Muscle of leg (tissue), 11 donors: Measurements from ENCODE around the gene MDH1. TPM values are rescaled to one million over a fixed set of nuclear protein-coding genes. Genes with fewer than 3 reads are reported as not detected.

Experiments used
- DNase-seq: peaks from one replicate; pipeline ENCODE4 v3.0.0; 2013
- H3K27ac ChIP-seq: one replicate; pipeline ENCODE4 v1.5.1; 2013; ENCODE audit warnings: mild to moderate bottlenecking, low read length, control low read depth
- H3K27me3 ChIP-seq: one replicate; pipeline ENCODE4 v1.6.1; 2013; ENCODE audit warnings: low read length; ENCODE audit not compliant: control insufficient read depth, insufficient read depth
- H3K36me3 ChIP-seq: one replicate; pipeline ENCODE4 v1.6.1; 2013; ENCODE audit warnings: low read length; ENCODE audit not compliant: control insufficient read depth, insufficient read depth
- H3K4me1 ChIP-seq: one replicate; pipeline ENCODE4 v1.6.1; 2013; ENCODE audit warnings: low read length; ENCODE audit not compliant: control insufficient read depth, insufficient read depth
- H3K4me3 ChIP-seq: one replicate; pipeline ENCODE4 v1.5.1; 2013; ENCODE audit warnings: low read length, control low read depth
- H3K9me3 ChIP-seq: replicated peaks from 2 replicates; pipeline ENCODE4 v1.6.1; 2013; ENCODE audit warnings: low read depth, low read length; ENCODE audit not compliant: control insufficient read depth
- WGBS: methylation state at CpG from one replicate; pipeline ENCODE4 v1.1.5; 2013; ENCODE audit warnings: missing lambda C conversion rate; ENCODE audit not compliant: insufficient coverage; 5-methylcytosine and 5-hydroxymethylcytosine counted together
- polyA plus RNA-seq, 8 donors: library from polyadenylated mRNA; unstranded; fragments of 120-200 nt; gene quantifications; one replicate each; pipeline versions ENCODE4 v1.2.1 to v1.2.3, GENCODE V29; 2013; ENCODE audit warnings: inconsistent platforms in 1 of 8, low replicate concordance in 1 of 8; ENCODE audit not compliant: insufficient read length in 8 of 8, insufficient read depth in 1 of 8
- total RNA-seq: library from RNA; stranded (reverse); fragments of 120-200 nt; gene quantifications from one replicate; pipeline ENCODE4 v1.2.4, GENCODE V29; 2013

The MDH1 gene
- total and polyA plus RNA-seq, 9 donors: 268 to 421 (median 326) TPM

GRCh38 chr2:63651356-63651755 is 62.6 kb downstream of the MDH1 start:
- Histone ChIP-seq H3K27ac (no peak overlapping the region), H3K4me3 (no peak overlapping the region), H3K27me3 (no peaks in the 10 kb centered on the region), H3K4me1 (no peaks in the 10 kb centered on the region), H3K9me3 (no peaks in the 10 kb centered on the region), H3K36me3 (no peaks in the 10 kb centered on the region)
- DNase-seq: no peak
- 100% methylated on average over 1 of the region's 3 CpGs for WGBS

- no peaks in the 10 kb centered on the region for H3K27me3 ChIP-seq
- WGBS: 100% methylated on average over 1 of the region's 4 CpGs
These were observed 63.3 kb downstream of the MDH1 start for GRCh38 chr2:63651861-63652651.

GRCh38 chr2:63652652-63652985 is 63.9 kb downstream of the MDH1 start:
- Histone ChIP-seq H3K9me3 (no peaks in the 10 kb centered on the region), H3K36me3 (no peaks in the 10 kb centered on the region), H3K4me3 (no peak overlapping the region), H3K27me3 (no peaks in the 10 kb centered on the region), H3K4me1 (no peaks in the 10 kb centered on the region), H3K27ac (no peak overlapping the region)
- no CpG with 5 or more reads among the region's 2 CpGs for WGBS
- DNase-seq: no peak

More at GRCh38 chr2:63651861-63652651, 63.3 kb downstream of the MDH1 start:
- H3K4me1 ChIP-seq: no peaks in the 10 kb centered on the region
- DNase-seq: no peak
- no peaks in the 10 kb centered on the region for H3K36me3 ChIP-seq
- H3K4me3 ChIP-seq: no peak overlapping the region
- no peaks in the 10 kb centered on the region for H3K9me3 ChIP-seq
- H3K27ac ChIP-seq: no peak overlapping the region

- WGBS: no CpG with 5 or more reads among the region's 1 CpG
- Histone ChIP-seq H3K27me3 (no peaks in the 10 kb centered on the region), H3K9me3 (no peaks in the 10 kb centered on the region), H3K27ac (no peak overlapping the region), H3K36me3 (no peaks in the 10 kb centered on the region), H3K4me1 (no peaks in the 10 kb centered on the region), H3K4me3 (no peak overlapping the region)
- no peak for DNase-seq
These were observed 66.2 kb downstream of the MDH1 start for GRCh38 chr2:63654959-63655358.

Other genes with a start within 250 kb of the MDH1 start
- gene WDPCP, start 486 bp upstream of the MDH1 start, total RNA-seq: 11.7 TPM
- gene WDPCP, start 486 bp upstream of the MDH1 start, polyA plus RNA-seq: 1 to 10 TPM; 5.5 to 8.6 (median 7.3) TPM